GM18517 (cell line): Measurements from ENCODE around the gene LMBR1L.
"Not testable (repeated sequence)": the region's sequence is repeated elsewhere in the genome, so short reads cannot be mapped to it uniquely, and the experiment has no call there.

Experiments used
- ATAC-seq: cut with Tn5 transposase; IDR thresholded peaks from one replicate; pipeline ENCODE4 v1.9.1; 2021; ENCODE audit warnings: mild to moderate bottlenecking, moderate library complexity; ENCODE audit not compliant: unreplicated experiment

The LMBR1L gene, protein sequence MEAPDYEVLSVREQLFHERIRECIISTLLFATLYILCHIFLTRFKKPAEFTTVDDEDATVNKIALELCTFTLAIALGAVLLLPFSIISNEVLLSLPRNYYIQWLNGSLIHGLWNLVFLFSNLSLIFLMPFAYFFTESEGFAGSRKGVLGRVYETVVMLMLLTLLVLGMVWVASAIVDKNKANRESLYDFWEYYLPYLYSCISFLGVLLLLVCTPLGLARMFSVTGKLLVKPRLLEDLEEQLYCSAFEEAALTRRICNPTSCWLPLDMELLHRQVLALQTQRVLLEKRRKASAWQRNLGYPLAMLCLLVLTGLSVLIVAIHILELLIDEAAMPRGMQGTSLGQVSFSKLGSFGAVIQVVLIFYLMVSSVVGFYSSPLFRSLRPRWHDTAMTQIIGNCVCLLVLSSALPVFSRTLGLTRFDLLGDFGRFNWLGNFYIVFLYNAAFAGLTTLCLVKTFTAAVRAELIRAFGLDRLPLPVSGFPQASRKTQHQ

DNA sequence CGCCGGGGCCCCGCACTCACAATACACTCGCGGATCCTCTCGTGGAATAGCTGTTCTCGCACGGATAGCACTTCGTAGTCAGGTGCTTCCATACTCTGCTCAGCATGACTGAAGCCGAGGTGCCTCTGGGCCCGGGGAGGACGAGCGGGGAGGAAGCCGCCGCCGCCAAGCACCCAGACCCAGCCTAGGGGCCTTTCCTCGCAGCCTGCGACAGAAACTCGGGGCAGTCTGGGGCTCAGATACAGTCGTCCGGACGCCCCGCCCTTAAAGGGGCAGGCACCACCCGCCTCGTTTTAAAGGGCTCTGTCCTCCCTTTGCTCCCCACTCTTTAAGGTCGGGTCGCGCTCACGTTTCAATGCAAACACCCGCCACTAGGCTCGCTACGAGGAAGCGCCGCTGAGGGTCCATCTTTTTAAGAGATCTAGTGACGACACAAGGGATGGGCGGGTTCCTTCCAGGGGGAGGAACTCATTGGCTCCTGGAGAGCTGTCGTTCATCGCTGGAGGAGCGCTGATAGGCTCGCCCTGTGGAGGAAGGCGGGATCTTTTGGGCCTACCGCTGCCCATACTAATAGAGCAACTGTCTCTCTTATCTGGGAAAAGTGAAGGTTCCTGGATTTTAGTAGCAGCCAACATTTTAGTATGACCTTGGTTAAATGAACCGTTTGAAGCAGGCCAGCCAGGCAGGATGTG, at the start of gene LMBR1L:
Gene LMBR1L (minus strand): TSS at position 384 of the 692 bp plus-strand sequence. CDS start 292 bp downstream, at position 92.
- peak; percentile 99 for ATAC-seq

DNA sequence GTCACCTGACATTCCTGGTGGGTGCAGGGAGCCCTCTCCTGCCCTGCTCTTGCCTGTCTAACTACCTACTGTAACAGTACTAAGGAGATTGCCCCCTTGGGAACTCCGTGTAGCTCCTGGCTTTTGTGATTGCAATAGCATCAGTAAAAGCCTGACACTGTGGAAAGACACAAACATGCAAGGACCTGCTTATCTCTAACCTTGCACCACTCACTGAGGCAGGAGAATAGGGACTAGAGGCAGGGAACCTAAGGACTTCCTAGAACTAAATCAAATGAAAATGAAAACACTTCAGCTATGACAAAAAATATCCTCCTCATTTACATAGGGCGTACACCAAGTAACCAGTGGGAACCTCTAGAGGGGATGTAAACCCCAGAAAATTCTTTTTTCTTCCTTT, 49.8 kb upstream of the LMBR1L start:
- ATAC-seq, result no peak

DNA sequence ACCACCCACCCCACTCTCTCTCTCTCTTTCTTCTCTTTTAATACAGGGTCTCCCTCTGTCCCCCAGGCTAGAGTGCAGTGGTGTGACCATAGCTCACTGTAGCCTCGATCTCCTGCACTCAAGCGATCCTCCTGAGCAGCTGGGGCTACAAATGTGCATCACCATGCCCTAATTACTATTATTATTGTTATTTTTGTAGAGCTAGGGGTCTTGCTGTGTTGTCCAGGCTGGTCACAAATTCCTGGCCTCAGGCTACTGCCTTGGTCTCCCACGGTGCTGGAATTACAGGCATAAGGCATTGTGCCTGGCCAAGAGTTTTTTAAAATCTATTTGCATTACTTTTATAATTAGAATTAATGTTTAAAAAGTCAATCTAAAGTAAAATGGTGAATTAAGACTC, 43.6 kb upstream of the LMBR1L start:
- no peak for ATAC-seq

DNA sequence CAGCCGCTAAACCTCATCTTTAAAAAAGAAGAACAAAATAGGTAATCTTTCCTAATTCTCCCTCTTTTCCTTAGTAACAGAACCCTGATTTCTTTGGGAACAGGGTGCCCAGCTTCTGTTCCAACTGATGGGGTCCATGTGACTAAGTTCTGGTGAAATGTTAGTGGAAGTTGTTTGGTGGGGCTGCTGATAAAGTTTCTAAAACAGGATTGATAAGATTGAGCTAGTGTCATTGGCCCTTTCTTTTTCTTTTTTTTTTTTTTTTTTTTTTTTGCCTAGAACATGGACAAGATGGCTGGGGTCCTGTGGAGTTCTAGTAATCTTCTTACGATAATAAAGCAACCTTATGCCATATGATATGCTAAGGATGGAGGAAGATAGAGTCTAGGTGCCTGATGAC, 36.7 kb upstream of the LMBR1L start:
- no peak for ATAC-seq

DNA sequence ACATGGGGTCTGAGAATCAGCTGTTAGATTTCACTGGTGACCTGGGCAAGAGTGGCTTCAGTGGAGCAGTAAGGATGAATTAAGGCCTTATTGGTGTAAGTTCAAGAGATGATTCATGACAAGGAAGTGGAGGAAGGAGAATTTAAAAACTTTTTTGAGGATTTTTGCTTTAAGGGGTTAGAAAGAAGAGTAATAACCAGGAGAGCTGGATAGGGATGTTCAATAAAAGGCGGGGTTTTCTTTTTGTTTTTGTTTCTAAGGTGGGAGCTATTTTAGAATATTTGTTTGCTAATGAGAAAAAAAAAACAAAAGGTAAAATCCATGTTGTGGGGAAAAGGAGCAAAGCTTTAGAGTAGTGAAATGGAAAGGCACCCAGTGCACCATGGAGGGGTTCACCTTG, 35.8 kb upstream of the LMBR1L start:
- ATAC-seq, result no peak

DNA sequence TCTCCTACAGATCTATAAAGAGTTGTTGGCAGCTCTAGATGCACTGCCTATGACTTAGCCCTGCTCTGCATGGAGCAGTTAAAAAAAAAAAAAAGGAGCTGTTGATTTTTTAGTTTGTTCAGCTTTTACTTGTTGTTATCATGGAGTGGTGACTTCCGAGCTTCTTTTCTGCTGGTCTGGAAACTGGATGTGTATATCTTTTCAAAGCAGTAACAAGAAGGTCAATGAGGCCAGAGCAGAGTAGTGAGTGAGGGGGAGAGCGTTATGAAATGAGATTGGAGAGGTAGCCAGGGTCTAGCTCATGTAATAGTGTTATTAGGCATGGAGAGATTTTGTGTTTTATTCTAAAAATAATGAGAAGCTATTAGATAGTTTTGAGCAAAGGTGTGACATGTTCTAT, 33.7 kb upstream of the LMBR1L start:
- no peak for ATAC-seq

DNA sequence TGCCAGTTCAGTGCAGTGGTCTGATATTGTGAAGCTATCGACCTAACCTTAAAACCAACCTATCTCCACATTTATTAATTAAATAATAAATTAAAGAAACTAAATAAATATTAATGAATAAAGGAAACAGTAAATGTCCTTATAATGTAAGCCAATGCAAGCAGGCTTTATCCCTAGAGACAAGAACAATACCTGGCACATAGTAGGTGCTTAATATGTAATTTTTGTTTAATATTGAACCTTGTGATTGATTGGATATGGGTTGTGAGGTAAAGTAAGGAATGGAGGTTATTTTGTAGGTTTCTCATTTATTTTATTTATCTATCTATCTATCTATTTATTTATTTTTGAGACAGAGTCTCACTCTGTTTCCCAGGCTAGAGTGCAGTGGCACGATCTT, 28.4 kb upstream of the LMBR1L start:
- ATAC-seq, result no peak

DNA sequence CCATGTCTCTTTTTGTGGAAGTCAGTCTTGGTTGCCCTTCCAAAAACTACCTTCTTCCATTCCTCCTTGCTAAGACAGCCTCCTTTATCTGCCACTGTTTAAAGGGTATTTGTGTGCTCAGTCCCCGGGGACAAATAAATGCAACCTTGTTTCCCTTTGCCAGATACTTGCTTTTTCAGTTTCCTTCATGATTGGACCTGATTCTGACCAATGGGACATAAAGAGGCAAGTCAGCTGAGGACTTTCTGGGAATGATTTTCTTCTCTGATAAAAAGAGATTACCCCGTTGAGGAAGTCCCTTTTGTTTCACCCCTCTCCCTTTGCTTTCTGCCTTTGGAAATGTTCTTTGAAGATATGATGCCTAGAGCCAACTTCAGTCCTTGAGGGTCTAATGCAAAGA, 27.9 kb upstream of the LMBR1L start:
- ATAC-seq, result no peak

DNA sequence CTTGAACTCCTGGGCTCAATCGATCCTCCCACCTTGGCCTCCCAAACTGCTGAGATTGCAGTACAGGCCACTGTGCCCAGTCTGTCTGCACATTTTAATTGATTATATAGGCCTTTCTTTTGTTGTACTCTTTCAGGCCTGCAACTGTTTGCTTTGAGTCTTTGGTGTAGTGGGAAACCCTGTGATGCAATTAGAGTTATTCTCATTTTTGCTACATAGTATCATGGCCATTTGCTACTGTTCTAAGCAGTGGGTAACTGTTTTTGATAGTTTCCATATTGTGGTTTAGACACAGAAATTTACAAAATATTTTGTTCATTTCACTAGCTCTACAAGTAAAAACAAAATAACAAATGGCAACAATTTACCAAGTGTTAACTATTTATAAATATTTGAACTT, 26.8 kb upstream of the LMBR1L start:
- no peak for ATAC-seq

DNA sequence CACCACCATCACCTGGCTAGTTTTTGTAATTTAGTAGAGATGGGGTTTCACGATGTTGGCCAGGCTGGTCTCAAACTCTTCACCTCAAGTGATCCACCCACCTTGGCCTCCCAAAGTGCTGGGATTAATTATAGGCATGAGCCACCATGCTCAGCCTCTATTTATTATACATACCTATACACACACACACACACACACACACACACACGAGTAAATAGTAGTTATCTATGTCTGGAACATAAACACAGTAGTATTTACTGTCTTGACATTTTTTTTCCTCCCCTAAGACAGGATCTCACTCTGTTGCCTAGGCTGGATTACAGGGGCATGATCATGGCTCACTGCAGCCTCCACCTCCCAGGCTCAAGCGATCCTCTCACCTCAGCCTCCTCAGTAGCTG, 26.4 kb upstream of the LMBR1L start:
- ATAC-seq, result not testable (repeated sequence)

DNA sequence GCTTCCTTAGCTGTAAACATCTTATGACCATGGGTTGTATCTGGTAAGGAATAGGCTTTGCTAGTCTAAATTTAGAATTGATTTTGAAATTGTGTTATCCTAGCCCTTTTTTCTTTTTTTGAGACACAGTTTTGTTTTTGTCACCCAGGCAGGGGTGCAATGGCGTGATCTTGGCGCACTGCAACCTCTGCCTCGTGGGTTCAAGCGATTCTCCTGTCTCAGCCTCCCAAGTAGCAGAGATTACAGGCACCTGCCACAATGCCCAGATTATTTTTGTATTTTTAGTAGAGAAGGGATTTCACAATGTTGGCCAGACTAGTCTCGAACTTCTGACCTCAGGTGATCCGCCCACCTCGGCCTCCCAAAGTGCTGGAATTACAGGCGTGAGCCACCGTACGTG, 22.9 kb upstream of the LMBR1L start:
- no peak for ATAC-seq

DNA sequence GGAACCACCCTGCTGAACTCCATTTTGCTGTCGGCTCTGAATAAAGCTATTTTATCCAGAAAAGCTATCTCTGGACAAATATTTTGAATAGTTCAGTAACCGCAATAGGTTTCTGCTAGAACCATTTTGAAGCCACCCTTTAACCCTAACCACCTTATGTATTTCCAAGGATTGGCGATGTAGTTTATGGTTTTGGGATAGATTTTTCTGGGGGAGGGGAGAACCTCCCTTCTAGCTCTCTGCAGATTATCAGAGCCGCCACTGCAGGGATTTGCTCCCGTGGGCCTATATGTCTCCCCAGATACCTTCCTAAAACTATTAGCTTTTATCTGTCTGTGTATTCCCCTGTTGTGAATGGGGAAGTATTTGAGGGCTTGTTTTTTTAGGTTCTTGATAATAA, 22.4 kb upstream of the LMBR1L start:
- ATAC-seq, result no peak

DNA sequence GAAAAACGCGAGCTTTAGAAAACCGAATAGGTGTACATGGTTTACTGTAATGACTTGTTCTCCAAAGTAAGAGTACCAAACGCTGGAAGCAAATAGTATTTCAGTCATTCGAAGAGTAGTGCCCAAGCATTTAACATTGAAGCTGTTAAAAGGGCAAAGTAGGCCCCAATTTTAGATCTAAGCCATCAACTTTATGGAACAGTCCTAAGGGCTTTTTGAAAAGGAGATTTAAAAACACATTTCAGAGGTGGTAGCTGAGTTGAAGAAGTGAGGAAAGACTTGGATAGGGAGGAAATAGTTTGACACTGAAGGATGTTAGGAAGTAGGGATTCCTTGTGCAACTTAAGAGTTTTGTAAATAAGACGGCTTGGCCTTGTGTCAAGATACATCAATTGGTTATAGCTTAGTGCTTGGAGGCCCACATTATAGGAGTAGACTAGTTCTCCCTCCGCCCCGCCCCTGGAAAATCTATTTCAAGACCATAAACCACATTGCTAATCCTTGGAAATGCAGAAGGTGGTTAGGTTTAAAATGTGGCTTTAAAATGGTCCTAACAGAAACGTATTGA, 21.3 kb upstream of the LMBR1L start:
- no peak for ATAC-seq

DNA sequence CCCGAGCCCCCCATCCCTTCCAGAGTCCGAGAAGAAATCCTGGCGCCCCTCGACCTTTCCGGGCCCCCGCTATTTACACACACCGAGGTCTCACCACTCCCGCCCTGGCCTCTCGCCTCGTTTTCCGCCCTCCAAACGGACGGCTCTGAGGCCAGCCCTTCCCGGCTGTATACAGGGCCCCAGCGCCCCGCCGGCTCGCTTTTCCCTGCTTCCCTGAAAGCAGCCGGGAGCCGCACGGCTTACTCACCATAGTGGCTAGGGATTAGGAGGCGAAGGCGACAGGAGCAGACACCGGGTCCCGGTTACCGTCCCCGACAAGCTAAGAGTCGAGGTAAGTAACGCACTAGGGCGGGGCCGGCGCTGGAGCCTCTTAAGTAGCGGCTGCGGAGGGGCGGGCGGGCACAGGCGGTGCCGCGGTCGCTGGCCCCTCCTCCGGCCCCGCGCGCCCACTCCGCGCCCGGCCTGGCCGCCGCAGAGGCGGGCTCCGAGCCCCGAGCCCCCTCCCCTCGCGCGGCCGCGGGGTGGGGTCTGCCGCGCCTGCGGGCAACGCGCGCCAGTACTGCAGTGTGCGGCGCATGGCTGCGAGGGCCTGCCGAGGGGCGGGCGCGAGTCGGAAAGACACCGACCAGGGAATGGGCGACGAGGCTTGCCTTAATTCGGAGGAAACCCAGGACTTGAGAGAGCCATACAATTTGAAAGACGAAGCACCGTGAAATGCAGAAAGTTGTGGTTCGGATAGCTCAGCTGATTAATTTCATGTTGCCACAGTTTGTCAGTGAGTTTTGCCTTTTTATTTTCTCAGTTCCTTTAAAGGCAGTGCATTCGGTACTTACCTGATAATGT, 20.6 kb upstream of the LMBR1L start, which contains the start of gene TUBA1B:
Gene TUBA1B (minus strand): TSS at position 345 of the 843 bp plus-strand sequence. CDS start 95 bp downstream, at position 250.
- peak; percentile 51 for ATAC-seq

DNA sequence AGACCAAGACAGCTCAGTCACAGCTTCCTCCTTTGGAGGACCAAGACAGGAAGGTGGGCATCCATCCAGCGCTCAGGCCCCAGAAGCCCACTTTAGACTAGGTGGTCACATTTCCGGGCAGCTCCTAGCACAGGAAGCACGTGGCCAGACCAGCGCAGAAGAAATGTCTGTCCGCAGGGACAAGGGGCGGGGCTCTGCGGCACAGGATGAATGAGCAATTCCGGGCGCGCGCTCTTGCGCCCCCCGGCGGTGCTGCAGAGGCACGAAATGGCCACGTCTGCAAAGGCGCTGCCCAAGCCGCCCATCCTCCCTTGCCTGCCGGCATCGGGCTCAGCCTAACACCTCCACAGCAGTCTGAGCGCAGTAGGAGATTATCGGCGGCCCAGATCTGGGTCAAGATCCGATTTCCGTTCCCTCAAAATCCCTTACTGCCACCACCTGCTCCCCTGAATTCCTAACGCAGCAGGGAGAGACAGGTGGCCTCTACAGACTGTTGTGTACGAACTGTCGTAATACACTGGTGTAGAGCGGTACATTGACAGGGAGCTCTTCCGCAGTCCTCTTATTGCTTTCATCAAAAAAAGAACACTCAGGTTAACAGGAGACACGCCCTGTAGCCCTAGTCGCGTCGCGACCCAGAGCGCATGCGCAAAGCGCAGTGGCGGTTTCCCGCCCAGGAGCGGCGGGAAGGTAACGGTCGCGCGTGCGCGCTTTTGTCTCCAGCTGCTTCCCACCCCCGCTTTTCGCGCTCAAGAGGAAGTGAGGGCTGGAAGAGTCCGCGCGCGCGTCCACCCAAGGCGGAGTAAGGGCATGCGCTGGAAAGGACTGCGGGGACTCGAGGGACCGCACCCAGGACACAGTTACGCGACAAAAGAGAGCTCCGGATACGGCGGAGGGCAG, 19.8 kb upstream of the LMBR1L start:
- ATAC-seq, result peak; percentile 50

DNA sequence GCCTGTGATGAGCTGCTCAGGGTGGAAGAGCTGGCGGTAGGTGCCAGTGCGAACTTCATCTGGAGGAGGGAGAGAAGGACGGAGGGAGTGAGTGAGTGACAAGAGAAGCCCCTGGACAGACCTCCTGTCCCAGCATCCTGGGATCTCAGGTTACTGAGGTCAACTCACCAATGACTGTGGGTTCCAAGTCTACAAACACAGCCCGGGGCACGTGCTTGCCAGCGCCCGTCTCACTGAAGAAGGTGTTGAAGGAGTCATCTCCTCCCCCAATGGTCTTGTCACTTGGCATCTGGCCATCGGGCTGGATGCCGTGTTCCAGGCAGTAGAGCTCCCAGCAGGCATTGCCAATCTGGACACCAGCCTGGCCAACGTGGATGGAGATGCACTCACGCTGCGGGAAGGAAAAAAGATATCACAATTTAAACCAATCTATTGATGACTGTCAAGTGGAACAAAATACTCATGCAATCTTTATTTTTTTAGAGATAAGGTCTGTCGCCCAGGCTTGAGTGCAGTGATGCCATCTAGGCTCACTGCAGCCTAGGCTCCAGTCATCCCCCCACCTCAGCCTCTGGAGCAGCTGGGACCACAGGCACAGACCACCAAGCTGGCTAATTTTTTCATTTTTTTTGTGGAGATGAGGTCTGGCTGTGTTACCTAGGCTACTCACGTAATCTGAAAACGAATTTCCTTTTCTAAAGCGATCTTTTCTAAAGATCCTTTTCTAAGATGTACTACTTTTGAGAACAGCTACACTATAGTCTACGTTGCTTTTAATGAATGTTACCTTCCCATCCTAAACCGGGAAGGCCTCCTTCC, 18.9 kb upstream of the LMBR1L start:
- ATAC-seq, result no peak

DNA sequence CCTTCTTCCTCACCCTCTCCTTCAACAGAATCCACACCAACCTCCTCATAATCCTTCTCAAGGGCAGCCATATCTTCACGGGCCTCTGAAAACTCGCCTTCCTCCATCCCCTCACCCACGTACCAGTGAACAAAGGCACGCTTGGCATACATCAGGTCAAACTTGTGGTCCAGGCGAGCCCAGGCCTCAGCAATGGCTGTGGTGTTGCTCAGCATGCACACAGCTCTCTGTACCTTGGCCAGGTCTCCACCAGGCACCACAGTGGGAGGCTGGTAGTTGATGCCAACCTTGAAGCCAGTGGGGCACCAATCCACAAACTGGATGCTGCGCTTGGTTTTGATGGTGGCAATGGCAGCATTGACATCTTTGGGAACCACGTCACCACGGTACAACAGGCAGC, 17.3 kb upstream of the LMBR1L start:
- ATAC-seq, result not testable (repeated sequence)

DNA sequence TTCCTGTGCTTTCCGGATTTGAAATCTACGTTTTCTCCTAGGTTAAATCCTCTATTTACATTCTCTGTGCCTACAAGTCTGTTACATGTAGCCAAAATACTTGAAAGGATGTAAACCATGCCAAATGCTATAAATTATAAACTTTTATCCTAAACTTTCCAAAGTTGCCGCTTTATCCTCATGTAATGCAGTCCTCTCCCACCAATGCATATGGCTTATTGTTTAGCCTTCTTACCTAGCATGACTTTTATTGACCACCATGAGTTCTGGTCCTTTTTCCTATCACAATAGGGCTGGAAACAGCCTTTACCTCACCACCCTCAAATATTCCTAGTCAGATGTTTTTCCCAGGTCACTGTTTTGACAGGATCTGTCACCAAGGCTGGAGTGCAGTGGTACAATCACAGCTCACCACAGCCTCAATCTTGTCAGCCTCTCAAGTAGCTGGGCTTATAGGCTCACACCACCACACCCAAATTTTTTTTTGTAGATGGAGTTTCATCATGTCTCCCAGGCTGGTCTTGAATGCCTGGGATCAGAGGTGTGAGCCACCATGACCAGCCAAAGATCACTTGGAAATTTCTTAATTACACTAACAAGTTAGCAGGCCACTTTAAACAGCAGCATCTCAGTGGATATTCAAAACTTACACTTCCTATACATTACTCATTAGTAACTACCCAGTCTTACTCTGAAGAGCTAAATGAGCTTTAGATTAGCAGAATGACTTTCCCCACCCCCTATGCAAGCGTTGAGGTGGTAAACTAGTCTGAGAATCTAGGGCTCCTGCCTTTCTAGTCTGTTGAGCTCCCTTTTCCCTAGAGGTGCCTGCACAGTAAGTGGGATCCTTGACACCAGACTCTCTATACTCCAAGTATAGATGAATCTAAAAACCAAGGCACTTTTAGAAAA, 16.5 kb upstream of the LMBR1L start:
- no peak for ATAC-seq
